Measurements from ENCODE around the gene DIP2B.

The DIP2B gene

GRCh38 chr12:50780013-50780412 is 275.2 kb downstream of the DIP2B start:
- no peak for DNase-seq

DNA sequence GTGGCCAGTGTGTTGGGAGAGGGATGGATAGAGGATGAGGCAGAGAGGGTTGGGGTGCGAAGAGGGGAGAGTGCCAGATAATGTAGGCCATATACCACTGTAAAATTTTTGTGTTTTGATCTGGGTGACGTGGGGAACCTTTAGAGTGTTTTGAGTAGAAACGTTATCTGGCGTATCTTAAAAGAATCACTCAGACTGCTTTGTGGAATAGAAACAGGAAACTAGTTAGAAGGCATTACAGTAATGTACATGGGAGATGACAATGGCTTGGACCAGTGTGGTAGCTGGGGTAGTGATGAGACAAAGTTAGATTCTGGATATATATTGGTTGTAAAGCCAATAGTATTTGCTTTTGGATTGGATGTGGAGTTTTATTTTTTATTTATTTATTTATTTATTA is 279.7 kb downstream of the DIP2B start:
- DNase-seq: no peak

DNA sequence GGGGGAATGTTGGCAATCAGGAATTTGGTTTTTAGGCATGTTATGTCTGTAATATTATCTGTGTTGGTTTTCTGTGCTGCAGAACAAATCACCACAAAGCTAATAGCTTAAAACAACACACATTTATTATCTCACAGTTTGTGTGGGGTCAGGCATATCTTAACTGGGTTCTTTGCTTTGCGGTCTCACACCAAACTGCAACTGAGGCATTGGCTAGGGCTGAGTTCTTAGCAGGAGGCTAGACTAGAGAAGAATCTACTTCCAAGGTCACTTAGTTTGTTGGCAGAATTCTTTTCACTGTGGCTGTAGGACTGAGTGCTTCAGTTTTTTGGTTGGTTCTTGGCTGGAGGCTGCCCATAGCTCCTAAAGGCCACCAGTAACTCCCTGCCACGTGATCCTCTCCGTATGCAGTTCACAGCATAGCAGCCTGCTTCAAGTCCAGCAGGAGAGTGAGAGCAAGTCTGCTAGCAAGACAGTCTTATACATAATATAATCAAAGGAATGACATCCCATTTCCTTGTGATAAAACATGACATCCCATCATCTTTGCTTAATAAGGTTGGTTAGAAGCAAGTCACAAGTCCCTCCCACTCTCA is 280.7 kb downstream of the DIP2B start:
- DNase-seq: no peak

GRCh38 chr12:50786498-50787231 is 281.9 kb downstream of the DIP2B start:
- DNase-seq: no peak

- no peak for DNase-seq
Measured at GRCh38 chr12:50787618-50788017, 282.8 kb downstream of the DIP2B start.

DNA sequence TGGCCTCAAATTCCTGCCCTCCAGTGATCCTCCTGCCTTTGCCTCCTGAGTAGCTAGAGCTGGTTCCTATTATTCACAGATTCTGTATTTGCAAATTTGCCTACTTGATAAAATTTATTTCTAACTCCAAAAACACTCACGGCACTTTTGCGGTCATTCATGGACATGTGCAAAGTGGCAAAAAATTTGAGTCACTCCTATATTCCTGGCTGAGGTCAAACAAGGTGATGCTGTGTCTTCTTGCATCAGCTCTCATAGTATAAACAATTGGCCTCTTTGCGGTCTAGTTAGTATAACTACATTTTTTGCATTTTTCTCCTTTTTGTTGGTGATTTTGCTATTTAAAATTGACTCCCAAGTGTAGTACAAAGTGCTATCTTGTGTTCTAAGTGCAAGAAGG is 283.8 kb downstream of the DIP2B start:
- no peak for DNase-seq

DNA sequence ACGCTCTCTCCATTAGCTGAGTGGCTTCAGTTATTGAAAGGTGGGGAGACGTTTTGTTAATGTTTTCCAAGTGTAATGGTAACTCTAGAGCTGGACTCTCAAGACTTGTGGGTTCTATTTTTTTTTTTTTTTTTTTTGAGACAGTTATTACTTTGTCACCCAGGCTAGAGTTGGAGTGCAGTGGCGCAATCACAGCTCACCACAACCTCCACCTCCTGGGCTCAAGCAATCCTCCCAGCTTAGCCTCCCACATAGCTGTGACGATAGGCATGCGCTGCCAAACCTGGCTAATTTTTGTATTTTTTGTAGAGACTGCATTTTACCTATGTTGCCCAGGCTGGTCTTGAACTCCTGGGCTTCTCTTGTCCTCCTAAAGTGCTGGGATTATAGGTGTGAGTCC is 285.3 kb downstream of the DIP2B start:
- no peak for DNase-seq
